ENCODE measurements around the gene FAM228A.
"Not testable (repeated sequence)": the region's sequence is repeated elsewhere in the genome, so short reads cannot be mapped to it uniquely, and the experiment has no call there.

FAM228A gene

GRCh38 chr2:24174851-24175277 is at the start of gene FAM228A:
Gene FAM228A (plus strand): TSS chr2:24175053. CDS start chr2:24175481, 428 bp downstream.
- Histone ChIP-seq H3K27ac (no peak within 1 kb of the TSS), H3K36me3 (ENCODE audit: insufficient read depth, low read length) (no peaks in the 10 kb centered on the region), H3K9me3 (ENCODE audit: low read depth, low read length) (no peaks in the 10 kb centered on the region), H3K9ac (ENCODE audit: insufficient read length) (no peak within 1 kb of the TSS), H3K4me3 (no peak within 1 kb of the TSS)
- TF ChIP-seq EZH2 (IDR thresholded peaks at IDR 0.05) (no peak), FOXP2 (optimal IDR thresholded peaks at IDR 0.05; ENCODE audit: control extremely low read depth, extremely low read length, insufficient read depth) (no peak), POLR2AphosphoS5 (IDR thresholded peaks at IDR 0.05; ENCODE audit: borderline replicate concordance, low read depth, low read length) (no peak)
- DNase-seq (ENCODE audit: low read depth, low spot score), result no peak

GRCh38 chr2:24125956-24126355 is 48.9 kb upstream of the FAM228A start:
- no peak for DNase-seq (ENCODE audit: low read depth, low spot score)
- no peak for TF ChIP-seq POLR2AphosphoS5 (IDR thresholded peaks at IDR 0.05; ENCODE audit: borderline replicate concordance, low read depth, low read length)
- TF ChIP-seq EZH2 (IDR thresholded peaks at IDR 0.05), result no peak
- no peak for TF ChIP-seq FOXP2 (optimal IDR thresholded peaks at IDR 0.05; ENCODE audit: control extremely low read depth, extremely low read length, insufficient read depth)
- no peak overlapping the region for H3K4me3 ChIP-seq
- H3K36me3 ChIP-seq (ENCODE audit: insufficient read depth, low read length), result no peaks in the 10 kb centered on the region
- no peak overlapping the region for H3K27ac ChIP-seq
- no peak overlapping the region for H3K9ac ChIP-seq (ENCODE audit: insufficient read length)
- H3K9me3 ChIP-seq (ENCODE audit: low read depth, low read length), result no peaks in the 10 kb centered on the region

GRCh38 chr2:24132543-24132942 is 42.3 kb upstream of the FAM228A start:
- no peak overlapping the region for H3K4me3 ChIP-seq
- no peaks in the 10 kb centered on the region for H3K9me3 ChIP-seq (ENCODE audit: low read depth, low read length)
- no peak for TF ChIP-seq POLR2AphosphoS5 (IDR thresholded peaks at IDR 0.05; ENCODE audit: borderline replicate concordance, low read depth, low read length)
- TF ChIP-seq EZH2 (IDR thresholded peaks at IDR 0.05), result no peak
- no peak for TF ChIP-seq FOXP2 (optimal IDR thresholded peaks at IDR 0.05; ENCODE audit: control extremely low read depth, extremely low read length, insufficient read depth)
- no peaks in the 10 kb centered on the region for H3K36me3 ChIP-seq (ENCODE audit: insufficient read depth, low read length)
- no peak overlapping the region for H3K9ac ChIP-seq (ENCODE audit: insufficient read length)
- H3K27ac ChIP-seq, result no peak overlapping the region
- no peak for DNase-seq (ENCODE audit: low read depth, low spot score)

- H3K36me3 ChIP-seq (ENCODE audit: insufficient read depth, low read length); H3K4me3 ChIP-seq; H3K27ac ChIP-seq; H3K9me3 ChIP-seq (ENCODE audit: low read depth, low read length); H3K9ac ChIP-seq (ENCODE audit: insufficient read length); DNase-seq (ENCODE audit: low read depth, low spot score): not testable (repeated sequence)
Observed at GRCh38 chr2:24140305-24140704, 34.5 kb upstream of the FAM228A start.

- H3K27ac ChIP-seq, result peak overlapping the region; percentile 22; the same call in 1 of the 2 replicates
- DNase-seq (ENCODE audit: low read depth, low spot score), result no peak
- no peak overlapping the region for H3K4me3 ChIP-seq
- H3K36me3 ChIP-seq (ENCODE audit: insufficient read depth, low read length), result no peaks in the 10 kb centered on the region
- H3K9ac ChIP-seq (ENCODE audit: insufficient read length), result no peak overlapping the region
- H3K9me3 ChIP-seq (ENCODE audit: low read depth, low read length), result peaks cover 11% of the 10 kb centered on the region; the same call in 1 of the 2 replicates
- TF ChIP-seq POLR2AphosphoS5 (IDR thresholded peaks at IDR 0.05; ENCODE audit: borderline replicate concordance, low read depth, low read length) (no peak), EZH2 (IDR thresholded peaks at IDR 0.05) (no peak), FOXP2 (optimal IDR thresholded peaks at IDR 0.05; ENCODE audit: control extremely low read depth, extremely low read length, insufficient read depth) (no peak)
Observed at GRCh38 chr2:24147364-24147763, 27.5 kb upstream of the FAM228A start.

- H3K36me3 ChIP-seq (ENCODE audit: insufficient read depth, low read length), result no peaks in the 10 kb centered on the region
- H3K9me3 ChIP-seq (ENCODE audit: low read depth, low read length), result peaks cover 6% of the 10 kb centered on the region; the same call in 1 of the 2 replicates
- no peak overlapping the region for H3K4me3 ChIP-seq
- TF ChIP-seq POLR2AphosphoS5 (IDR thresholded peaks at IDR 0.05; ENCODE audit: borderline replicate concordance, low read depth, low read length) (no peak), FOXP2 (optimal IDR thresholded peaks at IDR 0.05; ENCODE audit: control extremely low read depth, extremely low read length, insufficient read depth) (no peak), EZH2 (IDR thresholded peaks at IDR 0.05) (no peak)
- H3K27ac ChIP-seq, result no peak overlapping the region
- DNase-seq (ENCODE audit: low read depth, low spot score), result no peak
- H3K9ac ChIP-seq (ENCODE audit: insufficient read length), result no peak overlapping the region
Observed at GRCh38 chr2:24152413-24153197, 22.2 kb upstream of the FAM228A start.

GRCh38 chr2:24153478-24153877 is 21.4 kb upstream of the FAM228A start:
- TF ChIP-seq POLR2AphosphoS5 (IDR thresholded peaks at IDR 0.05; ENCODE audit: borderline replicate concordance, low read depth, low read length) (no peak), EZH2 (IDR thresholded peaks at IDR 0.05) (no peak), FOXP2 (optimal IDR thresholded peaks at IDR 0.05; ENCODE audit: control extremely low read depth, extremely low read length, insufficient read depth) (no peak)
- DNase-seq (ENCODE audit: low read depth, low spot score), result no peak
- no peaks in the 10 kb centered on the region for H3K9me3 ChIP-seq (ENCODE audit: low read depth, low read length)
- no peaks in the 10 kb centered on the region for H3K36me3 ChIP-seq (ENCODE audit: insufficient read depth, low read length)
- H3K4me3 ChIP-seq, result no peak overlapping the region
- no peak overlapping the region for H3K27ac ChIP-seq
- H3K9ac ChIP-seq (ENCODE audit: insufficient read length), result no peak overlapping the region

- H3K9ac ChIP-seq (ENCODE audit: insufficient read length), result no peak overlapping the region
- no peaks in the 10 kb centered on the region for H3K9me3 ChIP-seq (ENCODE audit: low read depth, low read length)
- H3K4me3 ChIP-seq, result no peak overlapping the region
- no peak for TF ChIP-seq FOXP2 (optimal IDR thresholded peaks at IDR 0.05; ENCODE audit: control extremely low read depth, extremely low read length, insufficient read depth)
- no peak for TF ChIP-seq POLR2AphosphoS5 (IDR thresholded peaks at IDR 0.05; ENCODE audit: borderline replicate concordance, low read depth, low read length)
- TF ChIP-seq EZH2 (IDR thresholded peaks at IDR 0.05), result no peak
- no peak for DNase-seq (ENCODE audit: low read depth, low spot score)
- no peak overlapping the region for H3K27ac ChIP-seq
- H3K36me3 ChIP-seq (ENCODE audit: insufficient read depth, low read length), result no peaks in the 10 kb centered on the region
Observed at GRCh38 chr2:24158131-24158530, 16.7 kb upstream of the FAM228A start.

- no peak for DNase-seq (ENCODE audit: low read depth, low spot score)
- TF ChIP-seq EZH2 (IDR thresholded peaks at IDR 0.05), result no peak
- TF ChIP-seq POLR2AphosphoS5 (IDR thresholded peaks at IDR 0.05; ENCODE audit: borderline replicate concordance, low read depth, low read length), result no peak
- TF ChIP-seq FOXP2 (optimal IDR thresholded peaks at IDR 0.05; ENCODE audit: control extremely low read depth, extremely low read length, insufficient read depth), result no peak
- no peak overlapping the region for H3K4me3 ChIP-seq
Observed at GRCh38 chr2:24159708-24160107, 15.1 kb upstream of the FAM228A start.

More at GRCh38 chr2:24159708-24160107, 15.1 kb upstream of the FAM228A start:
- H3K9ac ChIP-seq (ENCODE audit: insufficient read length), result no peak overlapping the region
- H3K36me3 ChIP-seq (ENCODE audit: insufficient read depth, low read length), result no peaks in the 10 kb centered on the region
- H3K27ac ChIP-seq, result no peak overlapping the region
- no peaks in the 10 kb centered on the region for H3K9me3 ChIP-seq (ENCODE audit: low read depth, low read length)
